Aorta (tissue), 5 donors: ENCODE data around the gene LURAP1L. TPM values are rescaled to one million over a fixed set of nuclear protein-coding genes. Genes with fewer than 3 reads are reported as not detected.

Source experiments
- ATAC-seq: fragments of 200-7000 bp; cut with Tn5 transposase; one replicate; pipeline ENCODE4 v1.9.1; 2022; ENCODE audit warnings: moderate library complexity; ENCODE audit not compliant: low FRiP score
- DNase-seq, 2 donors: peaks; one replicate each; pipeline ENCODE4 v3.0.0-alpha.2; 2020
- H3K27ac ChIP-seq, 2 donors: one replicate each; pipeline ENCODE4 v1.5.1; 2013; ENCODE audit warnings: low read length in 2 of 2, mild to moderate bottlenecking in 2 of 2, moderate library complexity in 2 of 2, control low read depth in 1 of 2, inconsistent platforms in 1 of 2, low read depth in 1 of 2
- H3K27me3 ChIP-seq, 2 donors: one replicate each; pipeline ENCODE4 v1.6.1; 2013; ENCODE audit warnings: control low read depth in 1 of 2, low read length in 1 of 2, mild to moderate bottlenecking in 1 of 2, moderate library complexity in 1 of 2; ENCODE audit not compliant: insufficient read depth in 2 of 2, control insufficient read depth in 1 of 2
- H3K36me3 ChIP-seq, 2 donors: one replicate each; pipeline ENCODE4 v1.6.1; 2013; ENCODE audit warnings: control low read depth in 1 of 2, low read length in 1 of 2, mild to moderate bottlenecking in 1 of 2; ENCODE audit not compliant: insufficient read depth in 2 of 2, control insufficient read depth in 1 of 2
- H3K4me1 ChIP-seq, 2 donors: one replicate each; pipeline ENCODE4 v1.6.1; 2013; ENCODE audit warnings: low read length in 2 of 2, control low read depth in 1 of 2, mild to moderate bottlenecking in 1 of 2, moderate library complexity in 1 of 2; ENCODE audit not compliant: insufficient read depth in 2 of 2, control insufficient read depth in 1 of 2
- H3K4me3 ChIP-seq, 2 donors: one replicate each; pipeline ENCODE4 v1.5.1; 2013; ENCODE audit warnings: low read length in 2 of 2, control low read depth in 1 of 2, mild to moderate bottlenecking in 1 of 2
- H3K9me3 ChIP-seq: one replicate; pipeline ENCODE4 v1.6.1; 2013; ENCODE audit warnings: mild to moderate bottlenecking, low read length; ENCODE audit not compliant: control insufficient read depth
- WGBS, 2 donors: extraction: QIAGEN DNeasy Blood & Tissue Kit; methylation state at CpG; one replicate each; pipeline ENCODE4 v1.1.7; 2013; 5-methylcytosine and 5-hydroxymethylcytosine counted together
- intact Hi-C, 2 donors: fragments of 100-400 bp; cut with DNase I; formaldehyde crosslinking; loops; one replicate each; pipeline versions ENCODE4 v1.14.2 to v1.15.0; 2022
- polyA plus RNA-seq, 2 donors: library from polyadenylated mRNA; stranded (reverse); fragments of 200-250 nt; gene quantifications; one replicate each; pipeline ENCODE4 v1.2.3, GENCODE V29; 2013
- total RNA-seq, 2 donors: library from RNA; stranded (reverse); fragmentation: NEBNext Ultra II Directional; extraction: Animal tissue kit (Norgen Biotek cat#: 25700); gene quantifications; one replicate each; pipeline ENCODE4 v1.2.1, GENCODE V29; 2021
- donor health status: healthy with polysubstance abuse.
- donor health status: Bipolar disorder and iron deficiency.
- donor health status: DM: no; HTN: no; CAD: no.
- donor health status: DM: no; HTN: no; CAD: no.
- donor health status: DM: yes; HTN: yes; CAD: no.

The LURAP1L gene
- total and polyA plus RNA-seq, 4 donors = 13.5 to 26.4 (median 21.8) TPM

DNA sequence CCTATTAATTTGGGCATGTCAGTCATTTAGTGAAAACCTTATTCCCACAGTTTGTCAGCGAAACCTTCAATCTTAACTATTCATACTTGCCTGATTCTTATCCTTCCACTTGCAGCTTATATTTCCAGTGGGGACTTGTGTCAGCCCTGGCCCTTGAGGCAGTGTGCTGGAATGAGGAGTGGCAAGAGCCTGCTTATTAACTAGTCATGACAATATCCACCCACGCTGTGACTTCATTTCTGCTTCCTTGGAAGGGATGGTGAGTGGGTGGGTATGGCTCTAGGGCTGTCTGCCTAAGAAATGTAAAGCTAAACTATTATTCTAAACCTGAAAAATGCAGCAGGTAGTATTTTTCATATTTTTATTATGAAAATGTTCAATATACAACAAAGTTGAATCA is 34.0 kb upstream of the LURAP1L start:
- no peak for DNase-seq
- Histone ChIP-seq H3K9me3 (no peaks in the 10 kb centered on the region), H3K36me3 (no peaks in the 10 kb centered on the region), H3K4me1 (no peaks in the 10 kb centered on the region), H3K4me3 (no peak overlapping the region), H3K27ac (no peak overlapping the region), H3K27me3 (peaks cover 0 to 2% of the 10 kb centered on the region in 2 donors)
- ATAC-seq = no peak
- intact Hi-C loops = no loop called here
- 76 to 83% methylated on average over 2 of the region's 2 CpGs for WGBS, 2 donors

DNA sequence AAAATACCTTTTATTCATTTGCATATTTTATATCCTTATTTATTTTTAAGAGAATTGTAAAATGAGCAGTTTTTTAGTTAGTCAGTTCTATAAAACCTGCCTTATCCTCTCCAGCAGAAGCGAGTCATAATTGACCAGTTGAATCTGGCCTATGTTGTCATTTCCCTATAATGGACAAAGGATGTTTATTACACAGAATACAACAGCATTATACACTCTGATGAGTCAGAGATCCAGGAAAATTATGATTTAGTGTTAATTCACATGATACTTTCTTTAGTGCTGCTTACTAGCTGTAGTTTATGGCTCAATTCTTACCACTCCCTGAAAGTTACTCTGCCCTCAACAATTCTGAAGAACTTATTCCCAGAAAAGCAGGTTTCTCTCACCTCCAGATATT is 26.8 kb upstream of the LURAP1L start:
- no peak overlapping the region for H3K27ac ChIP-seq
- H3K4me1 ChIP-seq = no peaks in the 10 kb centered on the region
- WGBS, 2 donors = 93 to 98% methylated on average over 1 of the region's 1 CpG
- no peaks in the 10 kb centered on the region for H3K36me3 ChIP-seq
- no peak overlapping the region for H3K4me3 ChIP-seq
- DNase-seq = no peak
- H3K27me3 ChIP-seq = peaks cover 0 to 2% of the 10 kb centered on the region in 2 donors
- no peaks in the 10 kb centered on the region for H3K9me3 ChIP-seq
- intact Hi-C loops = no loop called here
- ATAC-seq = no peak

DNA sequence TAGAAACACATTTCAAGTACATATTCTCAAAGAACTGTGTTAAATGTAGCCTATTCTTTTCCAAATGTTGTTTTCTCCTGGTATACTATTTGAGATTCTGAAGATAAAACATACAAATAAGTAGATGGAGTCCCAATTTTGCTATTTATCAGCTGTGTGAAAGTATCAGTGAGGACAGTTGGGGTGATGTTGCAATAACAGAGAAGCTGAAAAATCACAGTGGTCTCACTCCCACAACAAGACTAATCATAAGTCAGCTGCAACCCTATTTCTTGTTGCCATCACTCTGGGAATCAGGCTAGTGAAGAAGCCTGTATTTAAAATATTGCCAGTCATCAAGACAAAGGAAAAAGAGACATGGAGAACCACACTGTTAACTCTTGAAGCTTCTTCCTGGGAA is 25.9 kb upstream of the LURAP1L start:
- ATAC-seq (no peak), DNase-seq (no peak)
- no peaks in the 10 kb centered on the region for H3K9me3 ChIP-seq
- H3K27ac ChIP-seq = no peak overlapping the region
- no peaks in the 10 kb centered on the region for H3K4me1 ChIP-seq
- no peaks in the 10 kb centered on the region for H3K36me3 ChIP-seq
- peaks cover 0 to 2% of the 10 kb centered on the region in 2 donors for H3K27me3 ChIP-seq
- intact Hi-C loops = no loop called here
- H3K4me3 ChIP-seq = no peak overlapping the region

DNA sequence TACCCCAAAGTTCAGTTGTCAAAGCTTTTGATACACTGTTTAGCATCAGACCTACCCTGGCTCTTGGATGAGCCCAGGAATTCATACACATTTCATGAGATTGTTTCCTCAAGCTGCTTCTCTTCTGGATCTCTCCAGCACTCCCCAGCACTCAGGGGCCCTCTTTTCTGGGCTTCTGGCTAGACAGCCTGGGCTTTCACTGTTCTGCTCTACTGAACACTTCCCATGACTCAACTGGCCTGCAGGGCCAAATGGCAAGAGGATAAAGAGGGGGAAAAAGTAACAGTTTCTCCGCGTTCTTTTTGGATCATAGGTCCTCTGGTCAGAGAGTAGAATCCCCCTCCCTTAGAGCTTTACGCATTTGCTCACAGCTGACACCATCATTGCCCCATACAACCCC is 20.9 kb upstream of the LURAP1L start:
- ATAC-seq = no peak
- Histone ChIP-seq H3K27ac (no peak overlapping the region), H3K4me1 (no peaks in the 10 kb centered on the region), H3K36me3 (no peaks in the 10 kb centered on the region), H3K9me3 (no peaks in the 10 kb centered on the region), H3K27me3 (no peaks in the 10 kb centered on the region), H3K4me3 (no peak overlapping the region)
- DNase-seq = no peak
- 72 to 73% methylated on average over 3 of the region's 3 CpGs for WGBS, 2 donors
- intact Hi-C loops = no loop called here

DNA sequence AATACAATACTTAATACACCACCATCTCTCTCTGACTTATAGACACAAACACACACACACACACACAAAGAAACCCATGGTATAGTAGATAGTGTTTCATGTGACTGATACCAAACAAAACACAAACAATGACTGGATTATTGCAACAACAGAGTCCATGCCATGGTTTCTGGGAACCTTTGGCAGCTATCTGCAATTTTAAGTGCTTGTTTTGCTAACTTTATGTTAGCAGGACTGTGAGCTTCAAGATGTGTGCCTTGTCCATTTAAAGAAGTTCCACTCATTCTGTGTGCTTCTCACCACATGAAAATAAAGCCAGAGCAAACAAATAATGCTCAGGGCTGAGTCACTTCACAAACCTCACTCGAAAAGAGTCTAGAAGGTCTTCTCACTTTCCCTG is 15.1 kb upstream of the LURAP1L start:
- Histone ChIP-seq H3K9me3 (no peaks in the 10 kb centered on the region), H3K4me1 (no peaks in the 10 kb centered on the region), H3K27me3 (no peaks in the 10 kb centered on the region), H3K36me3 (no peaks in the 10 kb centered on the region), H3K27ac (no peak overlapping the region), H3K4me3 (no peak overlapping the region)
- intact Hi-C loops = no loop called here
- 4 to 5% methylated on average over 1 of the region's 1 CpG for WGBS, 2 donors
- no peak for DNase-seq
- no peak for ATAC-seq

DNA sequence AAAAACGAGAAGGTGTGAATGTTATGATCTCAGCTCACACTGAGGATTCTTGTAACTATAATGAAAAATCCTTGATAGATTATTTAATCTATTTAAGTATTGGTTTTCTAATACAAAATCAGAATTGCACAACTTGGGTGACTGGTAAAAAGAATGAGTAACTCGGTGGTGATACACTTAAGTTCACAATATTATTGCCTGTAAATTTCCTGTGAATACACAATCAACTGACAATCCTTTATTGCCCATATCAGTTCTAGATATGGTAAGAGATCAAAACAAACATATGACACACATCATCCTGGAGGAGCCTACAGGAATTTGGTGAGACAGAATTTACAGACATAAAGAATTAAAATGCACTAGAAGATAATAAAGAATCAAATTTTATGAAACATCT is 14.1 kb upstream of the LURAP1L start:
- 0 to 42% methylated on average over 2 of the region's 2 CpGs for WGBS, 2 donors
- Histone ChIP-seq H3K9me3 (no peaks in the 10 kb centered on the region), H3K4me3 (no peak overlapping the region), H3K36me3 (no peaks in the 10 kb centered on the region), H3K4me1 (no peaks in the 10 kb centered on the region), H3K27ac (no peak overlapping the region), H3K27me3 (no peaks in the 10 kb centered on the region)
- ATAC-seq = no peak
- intact Hi-C loops = no loop called here
- no peak for DNase-seq

DNA sequence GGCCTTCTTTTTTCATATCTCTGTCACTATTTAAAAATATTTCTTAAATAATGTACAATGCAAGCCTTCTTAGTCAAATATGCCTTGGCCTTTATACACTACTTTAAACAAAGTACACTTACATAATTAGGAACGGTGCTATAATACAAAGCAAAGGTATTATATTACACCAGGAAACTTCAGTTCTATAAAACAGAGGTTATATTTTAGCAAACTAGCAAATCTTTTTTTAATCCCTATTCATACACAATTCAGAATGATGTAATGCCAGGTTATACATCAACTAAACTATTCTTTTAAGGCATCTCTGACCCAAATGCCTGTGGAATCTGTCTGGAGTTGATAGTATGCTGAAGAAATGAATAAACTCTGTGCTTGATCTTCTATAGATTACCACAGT is 10.7 kb upstream of the LURAP1L start:
- Histone ChIP-seq H3K4me1 (no peaks in the 10 kb centered on the region), H3K4me3 (no peak overlapping the region), H3K36me3 (no peaks in the 10 kb centered on the region), H3K27ac (no peak overlapping the region), H3K9me3 (no peaks in the 10 kb centered on the region), H3K27me3 (no peaks in the 10 kb centered on the region)
- ATAC-seq (no peak), DNase-seq (no peak)
- intact Hi-C loops = no loop called here
- 82 to 92% methylated on average over 1 of the region's 1 CpG for WGBS, 2 donors

DNA sequence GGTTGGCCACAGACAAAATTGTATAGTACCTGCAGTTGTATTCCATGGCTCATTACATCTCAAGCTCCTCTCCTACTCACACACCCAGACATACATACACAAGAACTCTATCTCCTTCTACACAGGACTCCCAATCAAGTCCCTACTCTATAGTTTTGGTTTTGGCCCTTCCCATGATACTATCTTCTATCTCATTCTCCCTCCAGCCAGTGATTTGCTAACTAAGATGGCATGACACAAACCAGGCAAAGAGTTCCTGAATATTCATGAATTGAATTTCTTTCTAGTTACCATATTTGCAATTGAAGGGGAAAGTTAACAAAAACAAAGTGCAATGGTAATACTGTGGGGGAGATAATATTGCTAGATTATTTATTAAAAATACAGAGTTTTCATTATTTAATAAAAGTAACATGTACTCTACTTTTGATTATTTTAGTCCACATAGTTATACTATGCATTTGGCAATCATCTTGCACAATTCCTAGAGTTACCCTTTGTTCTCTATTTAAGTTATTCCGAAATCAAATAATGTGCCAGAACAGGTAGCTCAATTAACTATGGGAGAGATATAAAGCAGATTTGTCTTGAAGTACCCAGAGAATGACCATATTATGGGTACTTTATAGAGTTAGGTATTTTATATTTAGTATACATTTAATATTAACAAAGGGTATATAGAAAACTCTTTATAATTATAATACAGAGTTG is 9.6 kb upstream of the LURAP1L start:
- Histone ChIP-seq H3K4me1 (no peaks in the 10 kb centered on the region), H3K4me3 (no peak overlapping the region), H3K9me3 (no peaks in the 10 kb centered on the region), H3K27me3 (no peaks in the 10 kb centered on the region), H3K27ac (no peak overlapping the region), H3K36me3 (no peaks in the 10 kb centered on the region)
- WGBS, 2 donors = 94% methylated on average over 1 of the region's 1 CpG
- DNase-seq (no peak), ATAC-seq (no peak)
- intact Hi-C loops = no loop called here

DNA sequence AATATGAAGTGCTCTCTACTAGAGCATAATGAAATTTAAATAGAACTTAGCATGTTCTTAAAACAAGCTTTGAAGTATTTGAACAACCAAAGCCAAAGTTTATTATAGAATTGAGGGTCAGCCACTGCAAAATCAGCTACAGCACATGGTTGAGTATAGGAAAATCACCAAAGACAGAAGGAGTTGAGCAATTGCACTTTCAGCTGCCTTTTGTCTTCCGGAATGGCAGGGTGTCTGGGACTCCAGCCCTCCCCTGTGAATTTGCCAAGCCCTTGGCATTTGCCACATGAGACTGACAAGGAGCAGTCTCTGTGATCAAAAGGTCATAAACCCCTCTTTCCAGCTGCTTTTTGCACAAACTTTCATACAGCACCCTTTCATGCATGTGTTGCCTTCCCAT is 8.5 kb upstream of the LURAP1L start:
- Histone ChIP-seq H3K9me3 (no peaks in the 10 kb centered on the region), H3K36me3 (no peaks in the 10 kb centered on the region), H3K4me1 (no peaks in the 10 kb centered on the region), H3K4me3 (no peak overlapping the region), H3K27me3 (no peaks in the 10 kb centered on the region), H3K27ac (no peak overlapping the region)
- ATAC-seq (no peak), DNase-seq (no peak)
- intact Hi-C loops = no loop called here
- 39 to 50% methylated on average over 1 of the region's 1 CpG for WGBS, 2 donors
